Measurements from ENCODE around the gene ADGRL2. TPM values are rescaled to one million over a fixed set of nuclear protein-coding genes. Genes with fewer than 3 reads are reported as not detected.

ADGRL2 gene
- total RNA-seq, 1 experiment from 2014 or later = 0.51 TPM

DNA sequence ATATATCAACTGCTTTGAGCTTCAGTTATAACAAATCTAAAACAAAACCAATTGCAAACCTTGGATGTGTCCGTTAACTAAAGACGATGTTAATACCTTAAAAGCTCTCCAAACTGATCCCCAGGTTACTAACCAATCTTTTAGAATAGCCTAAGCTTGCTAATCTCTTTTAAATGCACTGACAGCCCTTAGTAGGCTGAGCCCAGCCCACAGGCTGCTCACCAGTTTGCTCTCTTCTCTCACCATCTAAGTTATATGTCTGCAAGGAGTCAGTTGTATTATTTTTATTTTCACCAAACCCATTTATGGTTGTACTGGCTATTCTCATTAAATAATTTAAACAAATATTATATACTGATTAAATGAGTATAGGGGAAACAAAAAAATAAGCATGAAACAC is 199.5 kb downstream of the ADGRL2 start:
- Histone ChIP-seq H3K9me2 (replicated peaks; ENCODE audit: low read length) (no peaks in the 10 kb centered on the region), H3F3A (ENCODE audit: low read length, unreplicated experiment) (no peaks in the 10 kb centered on the region), H3K4me1 (ENCODE audit: insufficient read depth, low read length) (no peaks in the 10 kb centered on the region), H4K20me1 (ENCODE audit: low read length) (no peaks in the 10 kb centered on the region), H3K27me3 (ENCODE audit: low read length) (peaks cover 60% of the 10 kb centered on the region), H3K4me3 (ENCODE audit: low read length) (no peak overlapping the region), H2AFZ (ENCODE audit: low read length) (no peak overlapping the region), H3K9ac (ENCODE audit: low read length) (no peak overlapping the region), H3K9me3 (ENCODE audit: low read length) (no peaks in the 10 kb centered on the region), H3K36me3 (ENCODE audit: low read depth, low read length) (no peaks in the 10 kb centered on the region), H3K4me2 (ENCODE audit: low read length) (no peak overlapping the region), H3K27ac (ENCODE audit: low read length) (no peak overlapping the region), H3K79me2 (ENCODE audit: low read length) (no peaks in the 10 kb centered on the region)
- POLR2A ChIA-PET (ENCODE audit: unreplicated experiment) = no interaction called here
- DNase-seq (no peak), ATAC-seq (no peak)
- CTCF ChIA-PET = no interaction called here
- intact Hi-C loops (cut with micrococcal nuclease) = no loop called here
- no TSS peak for BruUV-seq (replicated peaks)
- no peak for TF ChIP-seq EZH2phosphoT487 (IDR thresholded peaks at IDR 0.05; ENCODE audit: borderline replicate concordance, low read length)
- TF ChIP-seq EZH2 (IDR thresholded peaks at IDR 0.05; ENCODE audit: low read length, unreplicated experiment) = no peak
- TF ChIP-seq CTCF (conservative IDR thresholded peaks at IDR 0.05; ENCODE audit: low read depth, low read length) = no peak

DNA sequence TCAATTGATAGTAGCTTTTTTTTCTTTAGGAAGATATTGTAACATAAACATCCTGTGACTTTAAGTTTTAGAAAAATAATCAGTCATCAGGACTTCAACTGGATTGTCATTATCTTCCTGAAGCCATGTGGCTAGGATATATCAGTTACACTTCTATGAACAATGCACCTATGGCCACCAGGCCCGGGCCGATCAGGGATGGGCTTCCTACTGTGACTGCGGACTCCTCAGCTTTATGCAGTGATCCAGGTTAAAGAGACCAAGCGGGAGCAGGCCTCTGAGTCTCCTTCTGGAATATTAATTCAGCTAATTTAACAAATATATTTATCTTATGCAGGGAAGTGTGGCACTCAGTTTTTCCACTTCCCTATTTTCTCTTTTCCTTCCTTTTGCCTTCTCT is 200.6 kb downstream of the ADGRL2 start:
- no peaks in the 10 kb centered on the region for H3F3A ChIP-seq (ENCODE audit: low read length, unreplicated experiment)
- BruUV-seq (replicated peaks) = no TSS peak
- no peak for ATAC-seq

GRCh38 chr1:82007804-82008203 is 207.1 kb downstream of the ADGRL2 start:
- POLR2A ChIA-PET (ENCODE audit: unreplicated experiment) = no interaction called here
- no peak overlapping the region for H3K4me2 ChIP-seq (ENCODE audit: low read length)
- no peaks in the 10 kb centered on the region for H3F3A ChIP-seq (ENCODE audit: low read length, unreplicated experiment)
- no peak for ATAC-seq
- no peak overlapping the region for H2AFZ ChIP-seq (ENCODE audit: low read length)
- H3K79me2 ChIP-seq (ENCODE audit: low read length) = no peaks in the 10 kb centered on the region
- H3K9me3 ChIP-seq (ENCODE audit: low read length) = no peaks in the 10 kb centered on the region
- intact Hi-C loops (cut with micrococcal nuclease) = no loop called here
- no peak overlapping the region for H3K4me3 ChIP-seq (ENCODE audit: low read length)
- CTCF ChIA-PET = no interaction called here
- no peaks in the 10 kb centered on the region for H3K4me1 ChIP-seq (ENCODE audit: insufficient read depth, low read length)
- H3K27me3 ChIP-seq (ENCODE audit: low read length) = peaks cover 36% of the 10 kb centered on the region
- H3K27ac ChIP-seq (ENCODE audit: low read length) = no peak overlapping the region
- no TSS peak for BruUV-seq (replicated peaks)
- no peak for DNase-seq
- no peaks in the 10 kb centered on the region for H4K20me1 ChIP-seq (ENCODE audit: low read length)
- no peak overlapping the region for H3K9ac ChIP-seq (ENCODE audit: low read length)
- H3K9me2 ChIP-seq (replicated peaks; ENCODE audit: low read length) = no peaks in the 10 kb centered on the region
- TF ChIP-seq EZH2phosphoT487 (IDR thresholded peaks at IDR 0.05; ENCODE audit: borderline replicate concordance, low read length) = no peak
- TF ChIP-seq CTCF (conservative IDR thresholded peaks at IDR 0.05; ENCODE audit: low read depth, low read length) = no peak
- TF ChIP-seq EZH2 (IDR thresholded peaks at IDR 0.05; ENCODE audit: low read length, unreplicated experiment) = no peak
- no peaks in the 10 kb centered on the region for H3K36me3 ChIP-seq (ENCODE audit: low read depth, low read length)

More for the DNA sequence above, 200.6 kb downstream of the ADGRL2 start:
- Histone ChIP-seq H4K20me1 (ENCODE audit: low read length) (no peaks in the 10 kb centered on the region), H3K79me2 (ENCODE audit: low read length) (no peaks in the 10 kb centered on the region), H3K27me3 (ENCODE audit: low read length) (peaks cover 57% of the 10 kb centered on the region), H2AFZ (ENCODE audit: low read length) (no peak overlapping the region), H3K27ac (ENCODE audit: low read length) (no peak overlapping the region), H3K36me3 (ENCODE audit: low read depth, low read length) (no peaks in the 10 kb centered on the region), H3K4me3 (ENCODE audit: low read length) (no peak overlapping the region), H3K4me2 (ENCODE audit: low read length) (no peak overlapping the region), H3K4me1 (ENCODE audit: insufficient read depth, low read length) (no peaks in the 10 kb centered on the region), H3K9me3 (ENCODE audit: low read length) (no peaks in the 10 kb centered on the region), H3K9ac (ENCODE audit: low read length) (no peak overlapping the region), H3K9me2 (replicated peaks; ENCODE audit: low read length) (no peaks in the 10 kb centered on the region)
- POLR2A ChIA-PET (ENCODE audit: unreplicated experiment) = no interaction called here
- intact Hi-C loops (cut with micrococcal nuclease) = no loop called here
- TF ChIP-seq EZH2phosphoT487 (IDR thresholded peaks at IDR 0.05; ENCODE audit: borderline replicate concordance, low read length) (no peak), CTCF (conservative IDR thresholded peaks at IDR 0.05; ENCODE audit: low read depth, low read length) (no peak), EZH2 (IDR thresholded peaks at IDR 0.05; ENCODE audit: low read length, unreplicated experiment) (no peak)
- no peak for DNase-seq
- CTCF ChIA-PET = no interaction called here

Data from PC-3 (cell line).